ENCODE data around the gene FNBP1L.

Gene FNBP1L

GRCh38 chr1:93434088-93434487, 13.8 kb upstream of the FNBP1L start:
- H3K79me2 ChIP-seq (ENCODE audit: control insufficient read depth, insufficient read depth, low read length, poor library complexity): no peaks in the 10 kb centered on the region
- no peak overlapping the region for H3K4me3 ChIP-seq (ENCODE audit: low read depth, low read length)
- H3K23ac ChIP-seq (ENCODE audit: low read length): no peak overlapping the region
- H3K4ac ChIP-seq (ENCODE audit: low read depth, low read length): no peak overlapping the region
- peaks cover 16% of the 10 kb centered on the region for H3K9me3 ChIP-seq (ENCODE audit: insufficient read depth, low read depth, low read length)
- no peaks in the 10 kb centered on the region for H3K79me1 ChIP-seq (ENCODE audit: low read length)
- no peaks in the 10 kb centered on the region for H3K4me1 ChIP-seq (ENCODE audit: control insufficient read depth in 1 of 2, insufficient read depth in 2 of 2, low read length in 2 of 2)
- H2AFZ ChIP-seq (ENCODE audit: insufficient read depth, low read length, poor library complexity): no peak overlapping the region
- no peak overlapping the region for H2BK12ac ChIP-seq (ENCODE audit: low read length)
- H3K18ac ChIP-seq (ENCODE audit: low read length): no peak overlapping the region
- no peak overlapping the region for H4K8ac ChIP-seq (ENCODE audit: low read depth, low read length)
- no peaks in the 10 kb centered on the region for H3K36me3 ChIP-seq (ENCODE audit: control insufficient read depth in 1 of 2, insufficient read depth in 2 of 2, low read length in 2 of 2)
- H2AK5ac ChIP-seq (ENCODE audit: low read length): no peak overlapping the region
- no peak overlapping the region for H3K9ac ChIP-seq (ENCODE audit: low read length)
- no peak overlapping the region for H3K4me2 ChIP-seq (ENCODE audit: low read length)
- H3K14ac ChIP-seq (ENCODE audit: low read length): no peak overlapping the region
- no peak overlapping the region for H2BK120ac ChIP-seq (ENCODE audit: insufficient read depth, low read length, poor library complexity)
- no peak overlapping the region for H4K91ac ChIP-seq (ENCODE audit: low read depth, low read length)
- no peak overlapping the region for H3K27ac ChIP-seq (ENCODE audit: low read depth, low read length)
- no peaks in the 10 kb centered on the region for H3K27me3 ChIP-seq (ENCODE audit: insufficient read depth, low read length)
- H4K12ac ChIP-seq (ENCODE audit: low read depth, low read length): no peak overlapping the region
- no peak overlapping the region for H2BK5ac ChIP-seq (ENCODE audit: low read depth, low read length, poor library complexity)
- WGBS (ENCODE audit: extremely low coverage, insufficient coverage, insufficient read length): no CpG with 5 or more reads among the region's 3 CpGs
- DNase-seq: no peak

DNA sequence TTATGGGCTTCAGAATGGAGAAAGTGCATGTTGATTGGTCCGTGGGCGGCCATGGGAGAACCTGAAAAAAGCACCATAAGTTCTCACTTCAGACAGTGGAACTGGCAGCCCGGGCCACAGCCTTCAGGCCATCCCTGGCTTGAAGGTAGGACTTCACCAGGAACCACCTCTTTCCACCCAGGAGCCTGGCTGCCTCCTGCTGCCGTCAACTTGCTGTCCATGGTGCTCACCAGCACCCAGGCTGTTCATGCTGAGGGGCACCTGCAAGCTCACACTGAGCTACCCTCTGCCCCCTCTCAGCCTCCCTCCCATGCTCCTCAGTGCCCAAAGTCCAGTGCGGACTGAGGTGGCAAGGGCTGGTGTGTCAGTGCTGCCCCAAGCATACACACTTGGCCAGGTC, 12.9 kb upstream of the FNBP1L start:
- Histone ChIP-seq H3K4me1 (ENCODE audit: control insufficient read depth in 1 of 2, insufficient read depth in 2 of 2, low read length in 2 of 2) (no peaks in the 10 kb centered on the region), H3K9ac (ENCODE audit: low read length) (no peak overlapping the region)
- WGBS (ENCODE audit: extremely low coverage, insufficient coverage, insufficient read length): no CpG with 5 or more reads among the region's 5 CpGs

DNA sequence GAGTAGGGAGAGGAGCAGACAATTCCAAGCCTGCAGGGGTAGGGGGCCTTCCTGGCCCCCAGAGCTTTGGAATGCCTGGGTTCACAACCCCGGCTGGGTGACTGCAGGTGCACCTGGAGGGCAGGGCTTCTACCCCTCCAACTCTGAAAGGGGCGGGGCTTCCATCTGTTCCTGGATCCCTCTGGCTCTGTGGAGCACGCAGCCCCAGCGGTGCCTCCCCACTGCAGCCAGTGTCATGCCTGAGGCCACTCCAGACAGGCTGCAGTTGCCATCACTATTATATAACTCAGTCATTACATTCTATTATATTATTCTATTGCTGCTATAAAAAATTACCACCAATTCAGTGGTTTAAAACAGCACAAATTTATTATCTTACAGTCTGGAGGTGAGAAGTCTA, 12.5 kb upstream of the FNBP1L start:
- Histone ChIP-seq H2BK120ac (ENCODE audit: insufficient read depth, low read length, poor library complexity) (no peak overlapping the region), H4K91ac (ENCODE audit: low read depth, low read length) (no peak overlapping the region), H2AK5ac (ENCODE audit: low read length) (no peak overlapping the region), H3K4me1 (ENCODE audit: control insufficient read depth in 1 of 2, insufficient read depth in 2 of 2, low read length in 2 of 2) (no peaks in the 10 kb centered on the region), H3K79me2 (ENCODE audit: control insufficient read depth, insufficient read depth, low read length, poor library complexity) (no peaks in the 10 kb centered on the region), H3K4me2 (ENCODE audit: low read length) (no peak overlapping the region), H3K23ac (ENCODE audit: low read length) (no peak overlapping the region), H2AFZ (ENCODE audit: insufficient read depth, low read length, poor library complexity) (no peak overlapping the region), H4K12ac (ENCODE audit: low read depth, low read length) (no peak overlapping the region), H3K9ac (ENCODE audit: low read length) (no peak overlapping the region), H4K8ac (ENCODE audit: low read depth, low read length) (no peak overlapping the region), H3K27ac (ENCODE audit: low read depth, low read length) (no peak overlapping the region), H3K14ac (ENCODE audit: low read length) (no peak overlapping the region), H2BK5ac (ENCODE audit: low read depth, low read length, poor library complexity) (no peak overlapping the region), H3K18ac (ENCODE audit: low read length) (no peak overlapping the region), H3K4me3 (ENCODE audit: low read depth, low read length) (no peak overlapping the region), H3K79me1 (ENCODE audit: low read length) (no peaks in the 10 kb centered on the region), H2BK12ac (ENCODE audit: low read length) (no peak overlapping the region), H3K27me3 (ENCODE audit: insufficient read depth, low read length) (no peaks in the 10 kb centered on the region), H3K4ac (ENCODE audit: low read depth, low read length) (no peak overlapping the region), H3K36me3 (ENCODE audit: control insufficient read depth in 1 of 2, insufficient read depth in 2 of 2, low read length in 2 of 2) (no peaks in the 10 kb centered on the region), H3K9me3 (ENCODE audit: insufficient read depth, low read depth, low read length) (peaks cover 16% of the 10 kb centered on the region)
- DNase-seq: no peak
- no CpG with 5 or more reads among the region's 4 CpGs for WGBS (ENCODE audit: extremely low coverage, insufficient coverage, insufficient read length)

More for the DNA sequence above, 12.9 kb upstream of the FNBP1L start:
- Histone ChIP-seq H3K18ac (ENCODE audit: low read length) (no peak overlapping the region), H2AK5ac (ENCODE audit: low read length) (no peak overlapping the region), H2BK5ac (ENCODE audit: low read depth, low read length, poor library complexity) (no peak overlapping the region), H3K9me3 (ENCODE audit: insufficient read depth, low read depth, low read length) (peaks cover 16% of the 10 kb centered on the region), H2BK12ac (ENCODE audit: low read length) (no peak overlapping the region), H2AFZ (ENCODE audit: insufficient read depth, low read length, poor library complexity) (no peak overlapping the region), H3K23ac (ENCODE audit: low read length) (no peak overlapping the region), H3K4ac (ENCODE audit: low read depth, low read length) (no peak overlapping the region), H3K79me1 (ENCODE audit: low read length) (no peaks in the 10 kb centered on the region), H3K79me2 (ENCODE audit: control insufficient read depth, insufficient read depth, low read length, poor library complexity) (no peaks in the 10 kb centered on the region), H3K4me2 (ENCODE audit: low read length) (no peak overlapping the region), H3K27ac (ENCODE audit: low read depth, low read length) (no peak overlapping the region), H3K14ac (ENCODE audit: low read length) (no peak overlapping the region), H3K27me3 (ENCODE audit: insufficient read depth, low read length) (no peaks in the 10 kb centered on the region), H4K8ac (ENCODE audit: low read depth, low read length) (no peak overlapping the region), H2BK120ac (ENCODE audit: insufficient read depth, low read length, poor library complexity) (no peak overlapping the region), H3K4me3 (ENCODE audit: low read depth, low read length) (no peak overlapping the region), H4K12ac (ENCODE audit: low read depth, low read length) (no peak overlapping the region), H3K36me3 (ENCODE audit: control insufficient read depth in 1 of 2, insufficient read depth in 2 of 2, low read length in 2 of 2) (no peaks in the 10 kb centered on the region), H4K91ac (ENCODE audit: low read depth, low read length) (no peak overlapping the region)
- no peak for DNase-seq

DNA sequence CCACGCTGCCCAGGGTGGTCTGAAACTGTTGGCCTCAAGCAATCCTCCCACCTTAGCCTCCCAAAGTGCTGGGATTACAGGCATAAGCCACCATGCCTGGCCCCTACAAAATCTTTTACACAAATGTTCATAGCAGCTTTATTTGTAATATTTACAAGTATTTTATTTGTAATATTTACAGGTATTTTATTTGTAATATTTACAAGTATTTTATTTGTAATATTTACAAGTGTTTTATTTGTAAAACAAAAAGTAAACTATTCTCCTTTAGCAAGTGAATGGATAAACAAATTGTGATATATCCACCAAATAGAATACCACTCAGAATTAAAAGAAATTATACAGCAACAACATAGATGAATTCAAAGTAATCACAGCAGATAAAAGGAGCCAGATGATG, 11.4 kb upstream of the FNBP1L start:
- no peak for DNase-seq
- Histone ChIP-seq H3K36me3 (ENCODE audit: control insufficient read depth in 1 of 2, insufficient read depth in 2 of 2, low read length in 2 of 2) (no peaks in the 10 kb centered on the region), H3K27me3 (ENCODE audit: insufficient read depth, low read length) (no peaks in the 10 kb centered on the region), H4K91ac (ENCODE audit: low read depth, low read length) (no peak overlapping the region), H3K4me3 (ENCODE audit: low read depth, low read length) (no peak overlapping the region), H3K18ac (ENCODE audit: low read length) (no peak overlapping the region), H2BK5ac (ENCODE audit: low read depth, low read length, poor library complexity) (no peak overlapping the region), H2BK12ac (ENCODE audit: low read length) (no peak overlapping the region), H3K14ac (ENCODE audit: low read length) (no peak overlapping the region), H3K4me1 (ENCODE audit: control insufficient read depth in 1 of 2, insufficient read depth in 2 of 2, low read length in 2 of 2) (no peaks in the 10 kb centered on the region), H2AK5ac (ENCODE audit: low read length) (no peak overlapping the region), H4K8ac (ENCODE audit: low read depth, low read length) (no peak overlapping the region), H3K23ac (ENCODE audit: low read length) (no peak overlapping the region), H2BK120ac (ENCODE audit: insufficient read depth, low read length, poor library complexity) (no peak overlapping the region), H3K4me2 (ENCODE audit: low read length) (no peak overlapping the region), H3K9me3 (ENCODE audit: insufficient read depth, low read depth, low read length) (peaks cover 16% of the 10 kb centered on the region), H3K9ac (ENCODE audit: low read length) (no peak overlapping the region), H3K79me1 (ENCODE audit: low read length) (no peaks in the 10 kb centered on the region), H3K27ac (ENCODE audit: low read depth, low read length) (no peak overlapping the region), H3K79me2 (ENCODE audit: control insufficient read depth, insufficient read depth, low read length, poor library complexity) (no peaks in the 10 kb centered on the region), H2AFZ (ENCODE audit: insufficient read depth, low read length, poor library complexity) (no peak overlapping the region), H3K4ac (ENCODE audit: low read depth, low read length) (no peak overlapping the region), H4K12ac (ENCODE audit: low read depth, low read length) (no peak overlapping the region)
- whole genome bisulfite sequencing (ENCODE audit: extremely low coverage, insufficient coverage, insufficient read length): no CpG with 5 or more reads among the region's 1 CpG

All from trophoblast cell (in vitro differentiated cells and primary cell).